SK-N-SH treated with all-trans-retinoic acid at 6 μM for 48 hours (cell line): ENCODE data around the gene AUNIP.
A peak's percentile ranks its signal among the peaks of the same experiment; 100 is the strongest.

Experiments used
- ATAC-seq: fragments of 200-7000 bp; cut with Tn5 transposase; 3 replicates; pipeline ENCODE4 v1.9.1; 2020; ENCODE audit warnings: mild to moderate bottlenecking, moderate library complexity
- BACH2 ChIP-seq: fragments of 250-450 bp; sonication (Bioruptor Pico); IDR thresholded peaks from 2 replicates; pipeline ENCODE4 v1.9.0; 2021; ENCODE audit warnings: mild to moderate bottlenecking, borderline replicate concordance
- CSDC2 ChIP-seq: fragments of 250-450 bp; sonication (Bioruptor Pico); IDR thresholded peaks from 2 replicates; pipeline ENCODE4 v1.5.0; 2020; ENCODE audit warnings: mild to moderate bottlenecking, moderate library complexity
- ESRRG ChIP-seq: fragments of 250-450 bp; sonication (Bioruptor Pico); IDR thresholded peaks from 2 replicates; pipeline ENCODE4 v1.6.1; 2021; ENCODE audit warnings: mild to moderate bottlenecking
- GLIS3 ChIP-seq: fragments of 250-450 bp; sonication (Bioruptor Pico); IDR thresholded peaks from 2 replicates; pipeline ENCODE4 v1.5.0; 2020; ENCODE audit warnings: mild to moderate bottlenecking, moderate library complexity
- ISL1 ChIP-seq: fragments of 250-450 bp; sonication (Bioruptor Pico); IDR thresholded peaks from 2 replicates; pipeline ENCODE4 v2.1.2; 2022; ENCODE audit warnings: mild to moderate bottlenecking, moderate library complexity
- PPARA ChIP-seq: fragments of 250-450 bp; sonication (Bioruptor Pico); IDR thresholded peaks from 2 replicates; pipeline ENCODE4 v1.5.0; 2020; ENCODE audit warnings: mild to moderate bottlenecking, borderline replicate concordance
- RARB ChIP-seq: fragments of 250-450 bp; sonication (Bioruptor Pico); IDR thresholded peaks from 2 replicates; pipeline ENCODE4 v1.8.0; 2021; ENCODE audit warnings: mild to moderate bottlenecking, moderate library complexity
- TCF4 ChIP-seq: fragments of 250-450 bp; sonication (Bioruptor Pico); IDR thresholded peaks from 2 replicates; pipeline ENCODE4 v1.8.0; 2021; ENCODE audit warnings: mild to moderate bottlenecking, moderate library complexity, borderline replicate concordance
- TOX ChIP-seq: fragments of 250-450 bp; sonication (Bioruptor Pico); IDR thresholded peaks from 2 replicates; pipeline ENCODE4 v1.8.0; 2021; ENCODE audit warnings: mild to moderate bottlenecking, moderate library complexity, borderline replicate concordance
- ZC3H10 ChIP-seq: fragments of 250-450 bp; sonication (Bioruptor Pico); IDR thresholded peaks from 2 replicates; pipeline ENCODE4 v1.5.1; 2021; ENCODE audit warnings: mild to moderate bottlenecking, moderate library complexity
- ZFP30 ChIP-seq: fragments of 450-650 bp; formaldehyde crosslinking; IDR thresholded peaks from 2 replicates; pipeline ENCODE4 v1.5.0; 2022; ENCODE audit warnings: mild to moderate bottlenecking, moderate library complexity
- ZNF565 ChIP-seq: fragments of 450-650 bp; formaldehyde crosslinking; conservative IDR thresholded peaks from 2 replicates; pipeline ENCODE4 v1.5.0; 2020; ENCODE audit warnings: low read depth, mild to moderate bottlenecking, moderate library complexity
- ZNF70 ChIP-seq: fragments of 450-650 bp; formaldehyde crosslinking; IDR thresholded peaks from 2 replicates; pipeline ENCODE4 v1.5.0; 2020; ENCODE audit warnings: mild to moderate bottlenecking, moderate library complexity
- ZNF8 ChIP-seq: fragments of 450-650 bp; formaldehyde crosslinking; IDR thresholded peaks from 2 replicates; pipeline ENCODE4 v1.5.0; 2020; ENCODE audit warnings: mild to moderate bottlenecking, moderate library complexity
- TF ChIP-seq, protein P1 (sequence below): fragments of 250-450 bp; sonication (Bioruptor Pico); IDR thresholded peaks from 2 replicates; pipeline ENCODE4 v1.8.0; 2021; ENCODE audit warnings: low read depth, mild to moderate bottlenecking, moderate library complexity, borderline replicate concordance
- TF ChIP-seq, protein P2 (sequence below): fragments of 250-450 bp; sonication (Bioruptor Pico); IDR thresholded peaks from 2 replicates; pipeline ENCODE4 v1.5.0; 2020; ENCODE audit warnings: mild to moderate bottlenecking, moderate library complexity
- TF ChIP-seq, protein P3 (sequence below): fragments of 250-450 bp; sonication (Bioruptor Pico); IDR thresholded peaks from 2 replicates; pipeline ENCODE4 v1.5.1; 2020; ENCODE audit warnings: low read depth, mild to moderate bottlenecking, moderate library complexity
- TF ChIP-seq, protein P4 (sequence below): fragments of 250-450 bp; sonication (Bioruptor Pico); IDR thresholded peaks from 2 replicates; pipeline ENCODE4 v1.5.1; 2021; ENCODE audit warnings: mild to moderate bottlenecking, moderate library complexity

AUNIP gene

DNA sequence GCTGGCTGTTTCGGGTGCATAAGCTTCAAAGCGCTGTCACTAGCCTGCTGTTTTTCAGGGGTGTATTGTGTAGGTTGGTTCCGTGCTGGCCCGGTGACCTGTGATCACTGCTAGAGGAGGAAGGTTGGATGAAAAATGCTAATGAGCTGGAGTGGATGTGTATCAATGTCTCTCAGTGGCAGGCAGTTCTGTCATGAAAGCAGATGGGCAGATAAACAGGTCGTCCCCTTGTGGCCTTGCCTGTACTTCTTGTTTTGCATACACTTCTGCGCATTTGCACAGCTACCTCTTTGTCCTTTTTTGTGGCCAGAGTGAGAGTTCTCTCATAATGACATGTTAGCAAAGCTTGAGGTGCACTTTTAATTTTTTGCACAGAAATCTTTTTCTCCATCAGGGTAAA lies 56.3 kb downstream of the AUNIP start:
- ATAC-seq = no peak
- TF ChIP-seq ZC3H10 (no peak), TOX (CRISPR knock-in tag) (no peak), ISL1 (CRISPR knock-in tag) (no peak), ESRRG (CRISPR knock-in tag) (no peak), GLIS3 (CRISPR knock-in tag) (no peak), TCF4 (no peak), PPARA (CRISPR knock-in tag) (no peak)
- TF ChIP-seq, protein P1, sequence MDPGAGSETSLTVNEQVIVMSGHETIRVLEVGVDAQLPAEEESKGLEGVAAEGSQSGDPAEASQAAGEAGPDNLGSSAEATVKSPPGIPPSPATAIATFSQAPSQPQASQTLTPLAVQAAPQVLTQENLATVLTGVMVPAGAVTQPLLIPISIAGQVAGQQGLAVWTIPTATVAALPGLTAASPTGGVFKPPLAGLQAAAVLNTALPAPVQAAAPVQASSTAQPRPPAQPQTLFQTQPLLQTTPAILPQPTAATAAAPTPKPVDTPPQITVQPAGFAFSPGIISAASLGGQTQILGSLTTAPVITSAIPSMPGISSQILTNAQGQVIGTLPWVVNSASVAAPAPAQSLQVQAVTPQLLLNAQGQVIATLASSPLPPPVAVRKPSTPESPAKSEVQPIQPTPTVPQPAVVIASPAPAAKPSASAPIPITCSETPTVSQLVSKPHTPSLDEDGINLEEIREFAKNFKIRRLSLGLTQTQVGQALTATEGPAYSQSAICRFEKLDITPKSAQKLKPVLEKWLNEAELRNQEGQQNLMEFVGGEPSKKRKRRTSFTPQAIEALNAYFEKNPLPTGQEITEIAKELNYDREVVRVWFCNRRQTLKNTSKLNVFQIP (CRISPR knock-in tag) = no peak

DNA sequence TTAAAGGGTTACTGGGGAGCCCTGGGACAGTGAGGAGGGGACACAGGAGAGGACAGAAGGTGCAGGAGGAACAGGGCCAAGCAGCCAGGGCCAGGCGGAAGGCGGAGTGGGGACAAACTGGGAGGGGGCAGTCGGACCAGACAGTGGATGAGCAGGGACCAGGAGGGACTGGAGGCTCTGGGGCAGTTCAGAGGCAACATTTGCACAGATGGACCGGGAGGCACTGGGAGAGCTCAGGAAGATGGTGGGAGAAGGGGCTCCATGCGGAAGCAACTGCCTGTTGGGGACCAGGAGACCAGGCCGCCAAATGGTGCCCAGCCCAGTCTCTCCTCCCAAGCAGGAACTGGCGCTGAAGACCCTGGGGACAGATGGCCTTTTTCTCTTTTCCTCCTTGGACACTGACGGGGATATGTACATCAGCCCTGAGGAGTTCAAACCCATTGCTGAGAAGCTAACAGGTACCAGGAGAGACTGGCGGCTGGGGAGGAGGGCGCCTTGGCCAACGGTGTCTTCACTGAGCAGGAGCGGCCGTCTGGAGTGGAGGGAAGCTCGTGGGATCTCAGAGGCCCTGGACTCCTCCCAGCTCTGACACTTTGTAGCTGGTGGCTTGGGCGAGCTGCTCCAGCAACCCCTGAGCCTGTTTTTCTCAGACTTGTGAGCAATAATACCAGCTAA lies 58.4 kb downstream of the AUNIP start:
- ATAC-seq = peak; percentile 19

DNA sequence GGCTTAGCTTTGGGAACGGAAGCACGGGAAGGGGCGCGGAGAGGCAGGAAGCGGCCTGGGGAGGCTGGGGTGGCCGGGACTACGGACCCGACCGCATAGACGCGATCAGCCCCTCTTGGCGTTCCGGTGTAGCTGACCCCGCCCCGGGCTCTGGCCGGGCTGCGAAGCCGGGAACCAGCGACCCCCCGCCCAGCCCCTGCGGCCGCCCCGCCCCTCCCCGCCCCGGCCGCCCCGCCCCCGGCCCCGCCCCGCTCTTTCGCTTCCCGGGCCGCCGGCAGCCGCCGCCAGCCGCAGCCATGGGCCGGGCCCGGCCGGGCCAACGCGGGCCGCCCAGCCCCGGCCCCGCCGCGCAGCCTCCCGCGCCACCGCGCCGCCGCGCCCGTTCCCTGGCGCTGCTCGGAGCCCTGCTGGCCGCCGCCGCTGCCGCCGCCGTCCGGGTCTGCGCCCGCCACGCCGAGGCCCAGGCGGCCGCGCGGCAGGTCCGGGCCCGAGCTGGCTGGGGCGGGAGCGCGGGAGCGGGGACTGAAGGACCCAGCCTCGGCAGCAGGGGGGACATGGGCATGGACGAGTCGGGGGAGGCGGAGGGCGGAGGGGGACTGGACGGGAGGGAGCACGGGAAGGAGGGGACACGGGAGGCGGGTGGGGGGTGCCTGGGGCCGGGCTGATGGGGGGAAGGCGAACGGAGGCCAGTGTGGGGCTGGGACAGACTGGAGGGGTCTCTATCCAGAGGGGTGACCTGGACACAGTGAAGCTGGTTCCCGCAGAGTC lies 59.1 kb downstream of the AUNIP start, which contains the start of gene SELENON:
Gene SELENON (plus strand): TSS at position 259 of the 768 bp plus-strand sequence. CDS start 38 bp downstream, at position 297.
- peak; percentile 68 for ATAC-seq
- TF ChIP-seq TCF4 (no peak), RARB (CRISPR knock-in tag) (no peak), ZFP30 (CRISPR knock-in tag) (no peak), BACH2 (no peak)
- TF ChIP-seq, protein P2, sequence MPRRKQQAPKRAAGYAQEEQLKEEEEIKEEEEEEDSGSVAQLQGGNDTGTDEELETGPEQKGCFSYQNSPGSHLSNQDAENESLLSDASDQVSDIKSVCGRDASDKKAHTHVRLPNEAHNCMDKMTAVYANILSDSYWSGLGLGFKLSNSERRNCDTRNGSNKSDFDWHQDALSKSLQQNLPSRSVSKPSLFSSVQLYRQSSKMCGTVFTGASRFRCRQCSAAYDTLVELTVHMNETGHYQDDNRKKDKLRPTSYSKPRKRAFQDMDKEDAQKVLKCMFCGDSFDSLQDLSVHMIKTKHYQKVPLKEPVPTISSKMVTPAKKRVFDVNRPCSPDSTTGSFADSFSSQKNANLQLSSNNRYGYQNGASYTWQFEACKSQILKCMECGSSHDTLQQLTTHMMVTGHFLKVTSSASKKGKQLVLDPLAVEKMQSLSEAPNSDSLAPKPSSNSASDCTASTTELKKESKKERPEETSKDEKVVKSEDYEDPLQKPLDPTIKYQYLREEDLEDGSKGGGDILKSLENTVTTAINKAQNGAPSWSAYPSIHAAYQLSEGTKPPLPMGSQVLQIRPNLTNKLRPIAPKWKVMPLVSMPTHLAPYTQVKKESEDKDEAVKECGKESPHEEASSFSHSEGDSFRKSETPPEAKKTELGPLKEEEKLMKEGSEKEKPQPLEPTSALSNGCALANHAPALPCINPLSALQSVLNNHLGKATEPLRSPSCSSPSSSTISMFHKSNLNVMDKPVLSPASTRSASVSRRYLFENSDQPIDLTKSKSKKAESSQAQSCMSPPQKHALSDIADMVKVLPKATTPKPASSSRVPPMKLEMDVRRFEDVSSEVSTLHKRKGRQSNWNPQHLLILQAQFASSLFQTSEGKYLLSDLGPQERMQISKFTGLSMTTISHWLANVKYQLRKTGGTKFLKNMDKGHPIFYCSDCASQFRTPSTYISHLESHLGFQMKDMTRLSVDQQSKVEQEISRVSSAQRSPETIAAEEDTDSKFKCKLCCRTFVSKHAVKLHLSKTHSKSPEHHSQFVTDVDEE (CRISPR knock-in tag) = no peak

More for the DNA sequence above, 58.4 kb downstream of the AUNIP start:
- TF ChIP-seq ZNF8 (no peak), GLIS3 (CRISPR knock-in tag) (no peak), TCF4 (no peak), ZNF565 (CRISPR knock-in tag) (no peak), CSDC2 (CRISPR knock-in tag) (no peak), ZC3H10 (no peak), ISL1 (CRISPR knock-in tag) (no peak), TOX (CRISPR knock-in tag) (no peak), ZNF70 (CRISPR knock-in tag) (no peak), ZFP30 (CRISPR knock-in tag) (no peak)
- TF ChIP-seq, protein P3, sequence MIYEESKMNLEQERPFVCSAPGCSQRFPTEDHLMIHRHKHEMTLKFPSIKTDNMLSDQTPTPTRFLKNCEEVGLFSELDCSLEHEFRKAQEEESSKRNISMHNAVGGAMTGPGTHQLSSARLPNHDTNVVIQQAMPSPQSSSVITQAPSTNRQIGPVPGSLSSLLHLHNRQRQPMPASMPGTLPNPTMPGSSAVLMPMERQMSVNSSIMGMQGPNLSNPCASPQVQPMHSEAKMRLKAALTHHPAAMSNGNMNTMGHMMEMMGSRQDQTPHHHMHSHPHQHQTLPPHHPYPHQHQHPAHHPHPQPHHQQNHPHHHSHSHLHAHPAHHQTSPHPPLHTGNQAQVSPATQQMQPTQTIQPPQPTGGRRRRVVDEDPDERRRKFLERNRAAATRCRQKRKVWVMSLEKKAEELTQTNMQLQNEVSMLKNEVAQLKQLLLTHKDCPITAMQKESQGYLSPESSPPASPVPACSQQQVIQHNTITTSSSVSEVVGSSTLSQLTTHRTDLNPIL (CRISPR knock-in tag) = no peak
- TF ChIP-seq, protein P4, sequence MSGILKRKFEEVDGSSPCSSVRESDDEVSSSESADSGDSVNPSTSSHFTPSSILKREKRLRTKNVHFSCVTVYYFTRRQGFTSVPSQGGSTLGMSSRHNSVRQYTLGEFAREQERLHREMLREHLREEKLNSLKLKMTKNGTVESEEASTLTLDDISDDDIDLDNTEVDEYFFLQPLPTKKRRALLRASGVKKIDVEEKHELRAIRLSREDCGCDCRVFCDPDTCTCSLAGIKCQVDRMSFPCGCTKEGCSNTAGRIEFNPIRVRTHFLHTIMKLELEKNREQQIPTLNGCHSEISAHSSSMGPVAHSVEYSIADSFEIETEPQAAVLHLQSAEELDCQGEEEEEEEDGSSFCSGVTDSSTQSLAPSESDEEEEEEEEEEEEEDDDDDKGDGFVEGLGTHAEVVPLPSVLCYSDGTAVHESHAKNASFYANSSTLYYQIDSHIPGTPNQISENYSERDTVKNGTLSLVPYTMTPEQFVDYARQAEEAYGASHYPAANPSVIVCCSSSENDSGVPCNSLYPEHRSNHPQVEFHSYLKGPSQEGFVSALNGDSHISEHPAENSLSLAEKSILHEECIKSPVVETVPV (CRISPR knock-in tag) = no peak
- TF ChIP-seq, protein P2 (CRISPR knock-in tag) = no peak
